Measurements from ENCODE around the gene TXK.

TXK gene

GRCh38 chr4:48051078-48051477 lies 83.0 kb downstream of the TXK start:
- no peak for DNase-seq (ENCODE audit: low read depth in 3 of 3, low spot score in 1 of 3)

GRCh38 chr4:48049483-48049882 lies 84.6 kb downstream of the TXK start:
- DNase-seq (ENCODE audit: low read depth in 3 of 3, low spot score in 1 of 3): no peak

- DNase-seq (ENCODE audit: low read depth in 3 of 3, low spot score in 1 of 3): no peak
Measured at GRCh38 chr4:48047896-48048295, 86.2 kb downstream of the TXK start.

GRCh38 chr4:48047421-48047844 lies 86.6 kb downstream of the TXK start:
- peak; percentile 27 to 38 (median 29) for DNase-seq (ENCODE audit: low read depth in 3 of 3, low spot score in 1 of 3)

GRCh38 chr4:48046059-48046458 lies 88.0 kb downstream of the TXK start:
- DNase-seq (ENCODE audit: low read depth in 3 of 3, low spot score in 1 of 3): no peak

- DNase-seq (ENCODE audit: low read depth in 3 of 3, low spot score in 1 of 3): no peak
Measured at GRCh38 chr4:48044298-48044697, 89.8 kb downstream of the TXK start.

GRCh38 chr4:48043504-48043903 lies 90.5 kb downstream of the TXK start:
- no peak for DNase-seq (ENCODE audit: low read depth in 3 of 3, low spot score in 1 of 3)

- no peak for DNase-seq (ENCODE audit: low read depth in 3 of 3, low spot score in 1 of 3)
Measured at GRCh38 chr4:48042979-48043461, 91.0 kb downstream of the TXK start.

GRCh38 chr4:48041535-48042137 lies 92.4 kb downstream of the TXK start:
- DNase-seq (ENCODE audit: low read depth in 3 of 3, low spot score in 1 of 3): no peak

- no peak for DNase-seq (ENCODE audit: low read depth in 3 of 3, low spot score in 1 of 3)
Measured at GRCh38 chr4:48039561-48039960, 94.5 kb downstream of the TXK start.

- DNase-seq (ENCODE audit: low read depth in 3 of 3, low spot score in 1 of 3): no peak
Measured at GRCh38 chr4:48038666-48039065, 95.4 kb downstream of the TXK start.

GRCh38 chr4:48037117-48037462 lies 97.0 kb downstream of the TXK start:
- DNase-seq (ENCODE audit: low read depth in 3 of 3, low spot score in 1 of 3): no peak

- DNase-seq (ENCODE audit: low read depth in 3 of 3, low spot score in 1 of 3): no peak
Measured at GRCh38 chr4:48035952-48036351, 98.1 kb downstream of the TXK start.

GRCh38 chr4:48033825-48034413 lies 100.1 kb downstream of the TXK start:
- DNase-seq (ENCODE audit: low read depth in 3 of 3, low spot score in 1 of 3): peak in 2 of 3 donors; percentile 14 to 46

GRCh38 chr4:48033412-48033811 lies 100.6 kb downstream of the TXK start:
- no peak for DNase-seq (ENCODE audit: low read depth in 3 of 3, low spot score in 1 of 3)

- no peak for DNase-seq (ENCODE audit: low read depth in 3 of 3, low spot score in 1 of 3)
Measured at GRCh38 chr4:48032721-48033120, 101.3 kb downstream of the TXK start.

GRCh38 chr4:48031802-48032525 lies 102.1 kb downstream of the TXK start:
- no peak for DNase-seq (ENCODE audit: low read depth in 3 of 3, low spot score in 1 of 3)

- DNase-seq (ENCODE audit: low read depth in 3 of 3, low spot score in 1 of 3): no peak
Measured at GRCh38 chr4:48030470-48030869, 103.6 kb downstream of the TXK start.

GRCh38 chr4:48028696-48029095 lies 105.4 kb downstream of the TXK start:
- no peak for DNase-seq (ENCODE audit: low read depth in 3 of 3, low spot score in 1 of 3)

- DNase-seq (ENCODE audit: low read depth in 3 of 3, low spot score in 1 of 3): no peak
Measured at GRCh38 chr4:48027653-48028052, 106.4 kb downstream of the TXK start.

- no peak for DNase-seq (ENCODE audit: low read depth in 3 of 3, low spot score in 1 of 3)
Measured at GRCh38 chr4:48025005-48025404, 109.0 kb downstream of the TXK start.

GRCh38 chr4:48024522-48024921 lies 109.5 kb downstream of the TXK start:
- DNase-seq (ENCODE audit: low read depth in 3 of 3, low spot score in 1 of 3): no peak
